Activated gamma-delta T cell treated with Interleukin-2 at 50 U/mL for 16 hours (primary cell): Measurements from ENCODE around the gene KIR3DL1.
"Not testable (repeated sequence)": the region's sequence is repeated elsewhere in the genome, so short reads cannot be mapped to it uniquely, and the experiment has no call there.

ENCODE experiments used
- DNase-seq: peaks from one replicate; pipeline ENCODE4 v3.0.0-alpha.2; 2020

The KIR3DL1 gene

DNA sequence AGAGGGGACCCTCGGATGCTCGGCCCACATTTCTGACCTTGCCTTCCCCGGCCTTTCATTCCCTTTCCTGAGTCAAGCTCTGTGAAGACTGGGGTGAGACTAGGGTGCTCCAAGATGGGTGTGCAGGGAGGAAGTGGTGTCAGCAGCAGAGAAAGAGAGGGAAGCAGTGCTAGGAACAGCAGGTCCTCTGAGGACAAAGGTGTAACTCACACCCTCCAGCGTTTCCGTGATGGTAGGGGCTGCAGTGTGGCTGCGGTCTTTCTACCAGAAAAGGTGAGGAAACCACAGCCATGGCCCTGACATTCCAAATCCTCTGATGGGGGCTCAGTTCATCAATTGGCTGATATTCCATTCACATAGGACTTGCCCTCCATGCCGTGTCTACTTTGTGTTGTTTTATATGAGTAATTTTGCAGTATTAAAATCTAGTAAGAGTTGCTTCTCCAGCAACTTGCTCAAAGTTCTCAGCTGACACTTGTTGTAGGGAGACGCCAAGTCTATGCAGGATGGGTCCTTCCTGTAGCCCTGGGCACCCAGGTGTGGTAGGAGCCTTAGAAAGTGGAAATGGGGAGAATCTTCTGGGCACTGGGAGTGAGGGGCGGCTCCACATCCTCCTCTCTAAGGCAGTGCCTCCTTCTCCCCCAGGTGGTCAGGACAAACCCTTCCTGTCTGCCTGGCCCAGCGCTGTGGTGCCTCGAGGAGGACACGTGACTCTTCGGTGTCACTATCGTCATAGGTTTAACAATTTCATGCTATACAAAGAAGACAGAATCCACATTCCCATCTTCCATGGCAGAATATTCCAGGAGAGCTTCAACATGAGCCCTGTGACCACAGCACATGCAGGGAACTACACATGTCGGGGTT, 1.6 kb downstream of the KIR3DL1 start:
- no peak for DNase-seq

DNA sequence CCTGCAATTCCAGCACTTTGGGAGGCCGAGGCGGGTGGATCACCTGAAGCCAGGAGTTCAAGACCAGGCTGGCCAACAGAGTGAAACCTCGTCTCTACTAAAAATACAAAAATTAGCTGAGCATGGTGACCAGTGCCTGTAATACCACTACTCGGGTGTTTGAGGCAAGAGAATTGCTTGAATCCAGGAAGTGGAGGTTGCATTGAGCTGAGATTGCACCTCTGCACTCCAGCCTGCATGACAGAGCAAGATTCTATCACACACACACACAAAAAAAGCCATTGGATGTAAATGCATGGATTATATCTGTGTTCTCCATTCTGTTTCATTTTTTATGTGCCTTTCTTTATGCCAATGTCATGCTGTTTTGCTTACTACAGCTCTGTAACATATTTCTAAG, 8.1 kb downstream of the KIR3DL1 start:
- not testable (repeated sequence) for DNase-seq

DNA sequence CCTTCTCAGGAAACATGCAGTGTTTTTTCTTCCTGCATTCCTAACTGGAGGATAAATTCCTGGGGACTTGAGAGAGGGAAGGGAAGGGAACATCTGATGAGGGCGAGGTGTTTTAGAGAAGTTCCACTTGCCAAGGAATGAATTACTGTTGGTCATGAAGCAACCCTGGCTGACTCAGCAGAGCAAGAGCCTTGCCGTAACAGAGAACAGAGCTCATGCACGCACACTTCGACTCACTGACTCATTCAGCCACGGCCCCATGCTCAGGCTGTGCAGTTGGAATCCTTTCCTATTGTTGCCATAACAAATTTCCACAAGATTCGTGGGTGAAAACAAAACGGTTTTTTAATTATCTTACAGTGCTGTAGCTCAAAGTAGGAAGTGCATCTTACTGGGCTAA, 9.1 kb downstream of the KIR3DL1 start:
- not testable (repeated sequence) for DNase-seq

DNA sequence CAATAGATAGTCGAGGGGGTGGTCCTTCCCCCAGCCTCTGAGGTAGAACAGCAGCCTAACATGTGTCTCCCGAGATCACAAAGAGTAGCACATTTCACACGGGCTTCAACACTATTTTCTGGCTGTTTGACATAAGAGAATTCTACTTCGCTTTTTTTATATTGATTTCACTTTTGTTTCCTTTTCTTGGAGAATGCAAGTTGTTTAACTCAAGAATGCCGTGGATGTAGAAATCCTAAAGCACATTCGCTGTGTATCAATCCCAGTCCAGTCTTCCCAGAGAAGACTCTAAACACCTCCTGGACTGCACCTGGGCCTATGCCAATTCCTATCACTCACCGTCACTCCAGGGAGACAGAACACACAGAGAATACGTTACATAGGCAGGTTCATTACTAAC, 11.8 kb downstream of the KIR3DL1 start:
- DNase-seq: not testable (repeated sequence)

DNA sequence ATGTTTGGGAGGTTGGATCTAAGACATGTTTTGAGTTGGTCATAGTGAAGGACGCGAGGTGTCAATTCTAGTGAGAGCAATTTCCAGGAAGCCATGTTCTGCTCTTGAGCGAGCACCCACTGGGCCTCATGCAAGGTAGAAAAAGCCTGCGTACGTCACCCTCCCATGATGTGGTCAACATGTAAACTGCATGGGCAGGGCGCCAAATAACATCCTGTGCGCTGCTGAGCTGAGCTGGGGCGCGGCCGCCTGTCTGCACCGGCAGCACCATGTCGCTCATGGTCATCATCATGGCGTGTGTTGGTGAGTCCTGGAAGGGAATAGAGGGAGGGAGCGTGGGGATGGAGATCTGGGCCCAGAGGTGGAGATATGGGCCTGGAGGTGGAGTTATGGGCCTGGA, 16.2 kb downstream of the KIR3DL1 start, which contains the start of gene KIR2DS4:
Gene KIR2DS4 (plus strand): TSS at position 181 of the 400 bp plus-strand sequence.
- DNase-seq: not testable (repeated sequence)

DNA sequence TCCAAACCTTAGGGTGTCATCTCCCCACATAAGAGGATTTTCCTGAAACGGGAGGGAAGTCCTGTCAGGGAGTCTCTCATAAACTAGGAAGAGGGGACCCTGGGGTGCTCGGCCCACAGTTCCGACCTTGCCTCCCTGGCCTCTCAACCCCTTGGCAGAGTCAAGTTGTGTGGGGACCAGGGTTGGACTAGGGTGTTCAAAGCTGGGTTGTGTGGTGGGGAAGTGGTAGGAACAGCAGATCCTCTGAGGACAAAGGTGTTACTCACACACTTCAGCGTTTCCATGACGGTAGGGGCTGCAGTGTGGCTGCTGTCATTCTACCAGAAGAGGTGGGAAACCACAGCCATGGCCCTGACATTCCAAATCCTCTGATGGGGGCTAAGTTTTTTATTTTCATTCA, 18.9 kb downstream of the KIR3DL1 start:
- DNase-seq: not testable (repeated sequence)

DNA sequence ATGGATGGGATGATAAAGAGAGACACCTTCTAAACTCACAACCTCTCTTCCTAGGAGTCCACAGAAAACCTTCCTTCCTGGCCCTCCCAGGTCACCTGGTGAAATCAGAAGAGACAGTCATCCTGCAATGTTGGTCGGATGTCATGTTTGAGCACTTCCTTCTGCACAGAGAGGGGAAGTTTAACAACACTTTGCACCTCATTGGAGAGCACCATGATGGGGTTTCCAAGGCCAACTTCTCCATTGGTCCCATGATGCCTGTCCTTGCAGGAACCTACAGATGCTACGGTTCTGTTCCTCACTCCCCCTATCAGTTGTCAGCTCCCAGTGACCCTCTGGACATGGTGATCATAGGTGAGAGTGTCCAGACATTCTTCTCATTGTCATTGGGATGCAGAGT, 21.3 kb downstream of the KIR3DL1 start:
- DNase-seq: not testable (repeated sequence)

DNA sequence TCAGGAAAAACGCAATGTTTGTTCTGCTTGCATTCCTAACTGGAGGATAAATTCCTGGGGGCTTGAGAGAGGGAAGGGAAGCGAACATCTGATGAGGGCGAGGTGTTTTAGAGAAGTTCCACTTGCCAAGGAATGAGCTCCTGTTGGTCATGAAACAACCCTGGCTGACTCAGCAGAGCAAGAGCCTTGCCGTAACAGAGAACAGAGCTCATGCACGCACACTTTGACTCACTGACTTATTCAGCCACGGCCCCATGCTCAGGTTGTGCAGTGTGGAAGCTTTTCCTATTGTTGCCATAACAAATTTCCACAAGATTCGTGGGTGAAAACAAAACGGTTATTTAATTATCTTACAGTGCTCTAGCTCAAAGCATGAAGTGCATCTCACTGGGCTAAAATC, 26.9 kb downstream of the KIR3DL1 start:
- not testable (repeated sequence) for DNase-seq

DNA sequence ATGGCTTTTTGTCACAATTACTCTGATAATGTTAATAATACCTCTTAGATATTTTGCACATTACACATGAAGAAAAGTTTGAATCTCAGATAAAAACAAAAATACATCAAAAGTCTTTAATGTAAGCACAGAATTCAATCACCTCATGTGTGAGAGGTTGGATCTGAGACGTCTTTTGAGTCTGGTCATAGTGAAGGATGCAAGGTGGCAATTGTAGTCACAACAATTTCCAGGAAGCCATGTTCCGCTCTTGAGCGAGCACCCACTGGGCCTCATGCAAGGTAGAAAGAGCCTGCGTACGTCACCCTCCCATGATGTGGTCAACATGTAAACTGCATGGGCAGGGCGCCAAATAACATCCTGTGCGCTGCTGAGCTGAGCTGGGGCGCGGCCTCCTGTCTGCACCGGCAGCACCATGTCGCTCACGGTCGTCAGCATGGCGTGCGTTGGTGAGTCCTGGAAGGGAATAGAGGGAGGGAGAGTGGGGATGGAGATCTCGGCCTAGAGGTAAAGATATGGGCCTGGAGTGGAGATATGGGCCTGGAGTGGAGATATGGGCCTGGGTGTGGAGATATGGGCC, 33.9 kb downstream of the KIR3DL1 start, which contains the start of gene KIR3DL2:
Gene KIR3DL2 (plus strand): TSS at position 383 of the 580 bp plus-strand sequence. CDS start 33 bp downstream, at position 416.
- peak; percentile 29 for DNase-seq

DNA sequence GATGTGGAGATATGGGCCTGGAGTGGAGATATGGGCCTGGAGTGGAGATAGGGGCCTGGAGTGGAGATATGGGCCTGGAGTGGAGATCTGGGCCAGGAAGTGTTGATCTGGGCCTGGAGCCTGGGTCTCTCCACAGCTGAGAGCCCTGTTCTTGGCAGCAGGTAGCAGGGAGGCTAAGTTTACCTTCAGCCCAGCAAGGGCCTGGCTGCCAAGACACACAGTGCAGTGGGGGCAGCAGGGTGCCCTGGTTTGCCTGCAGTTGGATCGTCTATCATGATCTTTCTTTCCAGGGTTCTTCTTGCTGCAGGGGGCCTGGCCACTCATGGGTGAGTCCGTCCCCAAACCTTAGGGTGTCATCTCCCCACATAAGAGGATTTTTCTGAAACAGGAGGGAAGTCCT, 34.7 kb downstream of the KIR3DL1 start:
- DNase-seq: no peak

DNA sequence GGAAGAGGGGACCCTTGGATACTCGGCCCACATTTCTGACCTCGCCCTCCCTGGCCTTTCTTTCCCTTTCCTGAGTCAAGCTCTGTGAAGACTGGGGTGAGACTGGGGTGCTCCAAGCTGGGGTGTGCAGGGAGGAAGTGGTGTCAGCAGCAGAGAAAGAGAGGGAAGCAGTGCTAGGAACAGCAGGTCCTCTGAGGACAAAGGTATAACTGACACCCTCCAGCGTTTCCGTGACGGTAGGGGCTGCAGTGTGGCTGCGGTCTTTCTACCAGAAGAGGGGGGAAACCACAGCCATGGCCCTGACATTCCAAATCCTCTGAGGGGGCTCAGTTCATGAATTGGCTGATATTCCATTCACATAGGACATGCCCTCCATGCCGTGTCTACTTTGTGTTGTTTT, 35.1 kb downstream of the KIR3DL1 start:
- no peak for DNase-seq

DNA sequence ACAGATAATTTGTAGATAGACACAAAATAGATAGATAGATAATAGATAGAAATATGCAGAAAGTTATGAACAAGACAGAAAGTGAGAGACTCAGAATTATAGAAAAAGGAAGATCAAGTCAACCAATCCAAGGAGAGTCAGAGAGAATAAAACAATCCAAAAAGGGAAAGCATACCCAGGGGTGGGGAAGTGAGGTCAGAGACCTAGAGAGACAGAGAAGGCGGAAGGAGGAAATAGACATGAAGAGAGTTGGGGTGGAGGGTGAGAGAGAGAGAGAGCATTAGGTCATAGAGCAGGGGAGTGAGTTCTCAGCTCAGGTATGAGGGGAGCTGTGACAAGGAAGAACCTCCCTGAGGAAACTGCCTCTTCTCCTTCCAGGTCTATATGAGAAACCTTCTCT, 39.0 kb downstream of the KIR3DL1 start:
- DNase-seq: not testable (repeated sequence)

DNA sequence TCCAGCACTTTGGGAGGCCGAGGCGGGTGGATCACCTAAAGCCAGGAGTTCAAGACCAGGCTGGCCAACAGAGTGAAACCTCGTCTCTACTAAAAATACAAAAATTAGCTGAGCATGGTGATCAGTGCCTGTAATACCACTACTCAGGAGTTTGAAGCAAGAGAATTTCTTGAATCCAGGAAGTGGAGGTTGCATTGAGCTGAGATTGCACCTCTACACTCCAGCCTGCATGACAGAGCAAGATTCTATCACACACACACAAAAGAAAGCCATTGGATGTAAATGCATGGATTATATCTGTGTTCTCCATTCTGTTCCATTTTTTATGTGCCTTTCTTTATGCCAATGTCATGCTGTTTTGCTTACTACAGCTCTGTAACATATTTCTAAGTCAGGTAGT, 42.2 kb downstream of the KIR3DL1 start:
- not testable (repeated sequence) for DNase-seq

DNA sequence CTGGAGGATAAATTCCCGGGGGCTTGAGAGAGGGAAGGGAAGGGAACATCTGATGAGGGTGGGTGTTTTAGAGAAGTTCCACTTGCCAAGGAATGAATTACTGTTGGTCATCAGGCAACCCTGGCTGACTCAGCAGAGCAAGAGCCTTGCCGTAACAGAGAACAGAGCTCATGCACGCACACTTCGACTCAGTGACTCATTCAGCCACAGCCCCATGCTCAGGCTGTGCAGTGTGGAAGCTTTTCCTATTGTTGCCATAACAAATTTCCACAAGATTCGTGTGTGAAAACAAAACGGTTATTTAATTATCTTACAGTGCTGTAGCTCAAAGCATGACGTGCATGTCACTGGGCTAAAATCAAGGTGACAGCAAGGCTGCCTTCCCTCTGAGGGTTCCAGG, 43.2 kb downstream of the KIR3DL1 start:
- DNase-seq: not testable (repeated sequence)

DNA sequence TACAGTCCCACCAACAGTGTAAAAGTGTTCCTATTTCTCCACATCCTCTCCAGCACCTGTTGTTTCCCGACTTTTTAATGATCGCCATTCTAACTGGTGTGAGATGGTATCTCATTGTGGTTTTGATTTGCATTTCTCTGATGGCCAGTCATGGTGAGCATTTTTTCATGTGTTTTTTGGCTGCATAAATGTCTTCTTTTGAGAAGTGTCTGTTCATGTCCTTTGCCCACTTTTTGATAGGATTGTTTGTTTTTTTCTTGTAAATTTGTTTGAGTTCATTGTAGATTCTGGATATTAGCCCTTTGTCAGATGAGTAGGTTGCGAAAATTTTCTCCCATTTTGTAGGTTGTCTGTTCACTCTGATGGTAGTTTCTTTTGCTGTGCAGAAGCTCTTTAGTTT, 47.2 kb downstream of the KIR3DL1 start:
- not testable (repeated sequence) for DNase-seq

DNA sequence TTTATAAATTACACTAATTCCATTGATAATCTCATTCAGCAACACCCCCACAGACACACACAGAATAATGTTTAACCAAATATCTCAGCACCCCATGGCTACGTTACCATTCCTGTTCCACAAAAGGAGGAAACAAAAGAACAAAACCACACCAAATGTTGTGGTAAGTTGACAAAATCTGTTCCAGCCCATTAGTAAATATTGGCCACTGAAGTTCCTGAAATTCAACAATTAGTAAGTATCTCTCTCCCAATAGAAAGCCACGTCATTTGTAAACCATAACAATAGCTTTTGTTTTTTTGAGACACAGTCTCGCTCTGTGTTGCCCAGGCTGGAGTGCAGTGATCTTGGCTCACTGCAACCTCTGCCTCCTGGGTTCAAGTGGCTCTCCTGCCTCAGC, 55.4 kb downstream of the KIR3DL1 start:
- DNase-seq: no peak

DNA sequence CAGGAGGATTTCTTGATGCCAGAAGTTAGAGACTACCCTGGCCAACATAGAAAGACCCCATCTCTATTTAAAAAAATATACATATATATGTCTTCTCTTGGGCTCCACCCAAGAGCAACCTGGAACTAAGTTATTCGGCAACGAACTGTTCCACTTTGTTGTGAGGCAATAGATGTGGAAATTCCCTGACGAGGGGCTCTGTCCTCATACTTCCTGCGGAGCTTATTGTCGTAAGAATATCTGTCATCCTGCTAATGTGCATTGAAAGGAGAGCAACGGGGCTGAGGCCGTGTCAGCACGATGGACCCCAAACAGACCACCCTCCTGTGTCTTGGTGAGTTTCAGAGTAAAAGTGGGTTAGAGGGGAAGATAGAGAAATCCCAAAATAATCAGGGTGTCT, 57.7 kb downstream of the KIR3DL1 start, which contains the start of gene FCAR:
Gene FCAR (plus strand): TSS at position 246 of the 400 bp plus-strand sequence. CDS start 55 bp downstream, at position 301.
- DNase-seq: no peak

DNA sequence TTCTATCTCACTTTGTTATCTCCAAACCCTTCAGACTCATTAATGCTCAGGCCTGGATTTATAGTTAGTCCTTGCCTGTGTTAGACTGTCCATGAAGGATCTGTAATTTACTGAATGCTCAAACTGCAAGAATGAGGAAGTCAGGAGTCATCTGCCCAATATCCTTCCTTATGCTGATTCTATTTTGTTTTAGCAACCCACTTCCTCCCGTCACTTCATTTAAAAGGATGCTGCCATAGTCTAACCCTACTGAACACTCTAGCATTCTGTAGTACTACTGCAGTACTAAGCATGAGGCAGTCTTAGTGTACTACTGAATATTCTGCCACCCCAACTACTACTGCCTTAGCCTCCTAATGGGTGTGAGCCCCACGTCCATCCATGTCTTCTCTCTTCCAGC, 59.2 kb downstream of the KIR3DL1 start:
- DNase-seq: no peak

DNA sequence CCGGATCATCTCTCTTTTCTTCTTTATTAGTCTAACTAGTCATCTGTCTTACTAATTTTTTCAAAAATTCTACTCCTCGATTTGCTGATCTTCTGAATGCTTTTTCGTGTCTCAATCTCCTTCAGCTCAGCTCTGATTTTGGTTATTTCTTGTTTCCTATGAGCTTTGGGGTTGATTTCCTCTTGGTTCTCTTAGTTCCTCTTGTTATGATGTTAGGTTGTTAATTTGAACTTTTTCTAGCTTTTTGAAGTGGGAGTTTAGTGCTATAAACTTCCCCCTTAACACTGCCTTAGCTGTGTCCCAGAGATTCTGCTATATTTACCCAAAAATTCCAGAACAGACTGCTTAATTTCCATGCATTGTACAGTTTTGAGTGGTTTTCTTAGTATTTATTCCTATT, 61.2 kb downstream of the KIR3DL1 start:
- no peak for DNase-seq
